T-cell (primary cell): ENCODE measurements around the gene BIRC2. TPM values are rescaled to one million over a fixed set of nuclear protein-coding genes. Genes with fewer than 3 reads are reported as not detected.
A peak's percentile ranks its signal among the peaks of the same experiment; 100 is the strongest.

Experiments used
- ATAC-seq, 4 experiments: fragments of 200-7000 bp in 3 of 4; fragments of 150-1000 bp in 1 of 4; cut with Tn5 transposase; replicated peaks in 1 of 4; 1 replicate in 3 of 4; 2 replicates in 1 of 4; pipeline ENCODE4 v1.10.0; 2021; ENCODE audit warnings: moderate library complexity in 3 of 4, mild to moderate bottlenecking in 2 of 4, moderate number of reproducible peaks in 1 of 4
- CTCF ChIA-PET, 2 donors: fragments of 300-600 bp; sonication (Branson Sonifier 250); formaldehyde crosslinking; loops; one replicate each; lab custom pipeline; 2022; ENCODE audit warnings: antibody characterized with exemption in 2 of 2; lab: Charles Lee
- POLR2A ChIA-PET, 2 donors: fragments of 300-600 bp; sonication (Branson Sonifier 250); formaldehyde crosslinking; loops; one replicate each; lab custom pipeline; 2022; ENCODE audit warnings: antibody characterized with exemption in 2 of 2; lab: Charles Lee
- DNase-seq, 35 experiments: peaks; one replicate each; pipeline versions ENCODE4 v3.0.0 to v3.0.0-alpha.2; 2013 to 2023
- H3K27ac ChIP-seq: one replicate; pipeline ENCODE4 v1.5.1; 2013; ENCODE audit warnings: low read length
- H3K27me3 ChIP-seq, 2 experiments: replicated peaks in 1 of 2; 1 replicate in 1 of 2; 2 replicates in 1 of 2; pipeline versions ENCODE4 v1.6.1 to v1.7.0; 2013; ENCODE audit warnings: low read length in 1 of 2, mixed read lengths in 1 of 2; ENCODE audit not compliant: control insufficient read depth in 2 of 2, insufficient read depth in 2 of 2; ENCODE audit errors: extremely low read depth in 1 of 2
- H3K36me3 ChIP-seq, 2 donors: 1 replicate in 1 of 2; 2 replicates in 1 of 2; pipeline versions ENCODE4 v1.6.1 to v1.7.0; 2013; ENCODE audit warnings: low read length in 1 of 2; ENCODE audit not compliant: control insufficient read depth in 2 of 2, insufficient read depth in 1 of 2; ENCODE audit errors: extremely low read depth in 1 of 2
- H3K4me1 ChIP-seq, 2 experiments: 1 replicate in 1 of 2; 2 replicates in 1 of 2; pipeline versions ENCODE4 v1.6.1 to v1.7.0; 2013; ENCODE audit warnings: low read length in 2 of 2, mixed read lengths in 1 of 2; ENCODE audit not compliant: insufficient read depth in 2 of 2, control insufficient read depth in 1 of 2; ENCODE audit errors: extremely low read depth in 1 of 2
- H3K4me3 ChIP-seq, 2 donors: 1 replicate in 1 of 2; 2 replicates in 1 of 2; pipeline versions ENCODE4 v1.5.1 to v1.7.0; 2013; ENCODE audit warnings: mild to moderate bottlenecking in 2 of 2, low read length in 1 of 2, moderate library complexity in 1 of 2; ENCODE audit not compliant: control insufficient read depth in 1 of 2; ENCODE audit errors: extremely low read depth in 1 of 2
- H3K9me3 ChIP-seq: 2 replicates; pipeline ENCODE4 v1.7.0; 2013
- H3K27ac Mint-ChIP-seq, 2 donors: one replicate each; pipeline ENCODE4 v1.8.0; 2020 to 2021; ENCODE audit warnings: mild to moderate bottlenecking in 2 of 2, mixed read lengths in 2 of 2
- H3K27me3 Mint-ChIP-seq, 2 donors: one replicate each; pipeline ENCODE4 v1.8.0; 2021 to 2022; ENCODE audit warnings: mixed read lengths in 2 of 2
- H3K36me3 Mint-ChIP-seq: one replicate; pipeline ENCODE4 v1.8.0; 2021; ENCODE audit warnings: mixed read lengths
- H3K4me1 Mint-ChIP-seq, 3 donors: one replicate each; pipeline ENCODE4 v1.8.0; 2020 to 2022; ENCODE audit warnings: mixed read lengths in 3 of 3, mild to moderate bottlenecking in 1 of 3
- H3K4me3 Mint-ChIP-seq, 3 donors: one replicate each; pipeline ENCODE4 v1.8.0; 2020 to 2022; ENCODE audit warnings: mild to moderate bottlenecking in 3 of 3, mixed read lengths in 3 of 3, moderate library complexity in 3 of 3
- H3K9me3 Mint-ChIP-seq, 3 donors: one replicate each; pipeline ENCODE4 v1.8.0; 2020 to 2022; ENCODE audit warnings: mixed read lengths in 3 of 3
- WGBS: methylation state at CpG from one replicate; pipeline ENCODE4 v1.1.5; 2013; ENCODE audit warnings: missing lambda C conversion rate; ENCODE audit not compliant: insufficient coverage; 5-methylcytosine and 5-hydroxymethylcytosine counted together
- total RNA-seq, 35 experiments: library from RNA in 6 of 35; stranded (reverse) in 6 of 35; fragments of 120-200 nt in 1 of 35; gene quantifications; one replicate each; pipeline versions ENCODE4 v1.2.1 to v1.2.4 and lab custom pipeline; 2013 to 2026

Gene BIRC2
- total RNA-seq, 5 donors from 2014 or later (not counting 1 experiment from before 2014, with no cell fraction given), result 53.3 to 100 (median 60.8) TPM

GRCh38 chr11:102318469-102318868 is 28.5 kb upstream of the BIRC2 start:
- H3K36me3 Mint-ChIP-seq, result peaks cover 37% of the 10 kb centered on the region
- no peaks in the 10 kb centered on the region for H3K9me3 Mint-ChIP-seq
- ChIA-PET POLR2A (interaction anchor here (0.7 to 1.3 kb wide), 5 partner anchors 11 to 29 kb away, joined by 3 to 11 read pairs (median 4); no protein-coding TSS in a partner anchor), CTCF (interaction anchor here (0.6 to 3.0 kb wide), 22 partner anchors 8 to 91 kb away, joined by 3 to 66 read pairs (median 5); no protein-coding TSS in a partner anchor)
- DNase-seq (peak in 34 of 35 experiments; percentile 26 to 74 (median 52)), ATAC-seq (peak; percentile 3 to 33 (median 24))
- Histone ChIP-seq H3K4me3 (peak overlapping the region; percentile 63 to 75), H3K36me3 (peaks cover 0 to 2% of the 10 kb centered on the region in 2 donors), H3K4me1 (peaks cover 24 to 43% of the 10 kb centered on the region in 2 experiments), H3K9me3 (no peaks in the 10 kb centered on the region), H3K27me3 (no peaks in the 10 kb centered on the region), H3K27ac (peak overlapping the region; percentile 95)
- H3K27ac Mint-ChIP-seq, result peak overlapping the region; percentile 97 to 98
- WGBS, result 13% methylated on average over 1 of the region's 1 CpG
- H3K4me3 Mint-ChIP-seq, result peak overlapping the region; percentile 89 to 95 (median 93)
- H3K4me1 Mint-ChIP-seq, result peaks cover 64 to 84% (median 76%) of the 10 kb centered on the region in 3 donors
- H3K27me3 Mint-ChIP-seq, result no peaks in the 10 kb centered on the region

GRCh38 chr11:102319544-102319943 is 27.5 kb upstream of the BIRC2 start:
- H3K4me3 ChIP-seq, result peak overlapping the region; percentile 55 to 63
- Mint-ChIP-seq H3K4me1 (peaks cover 65 to 81% (median 77%) of the 10 kb centered on the region in 3 donors), H3K9me3 (no peaks in the 10 kb centered on the region), H3K36me3 (peaks cover 43% of the 10 kb centered on the region), H3K4me3 (peak overlapping the region; percentile 89 to 95 (median 93)), H3K27me3 (no peaks in the 10 kb centered on the region), H3K27ac (peak overlapping the region; percentile 97 to 98)
- WGBS, result 11% methylated on average over 2 of the region's 2 CpGs
- ChIA-PET CTCF (interaction anchor here (0.6 to 3.2 kb wide), 6 partner anchors 12 to 51 kb away, joined by 3 to 45 read pairs (median 6); no protein-coding TSS in a partner anchor), POLR2A (interaction anchor here (0.7 to 1.2 kb wide), 3 partner anchors 12 to 103 kb away, joined by 3 to 4 read pairs (median 3); no protein-coding TSS in a partner anchor)
- H3K27ac ChIP-seq, result peak overlapping the region; percentile 95
- ATAC-seq (no peak), DNase-seq (no peak)
- no peaks in the 10 kb centered on the region for H3K27me3 ChIP-seq
- peaks cover 27 to 35% of the 10 kb centered on the region in 2 experiments for H3K4me1 ChIP-seq
- no peaks in the 10 kb centered on the region for H3K9me3 ChIP-seq
- H3K36me3 ChIP-seq, result peaks cover 0 to 9% of the 10 kb centered on the region in 2 donors

GRCh38 chr11:102320188-102320587 is 26.8 kb upstream of the BIRC2 start:
- H3K36me3 ChIP-seq, result peaks cover 0 to 15% of the 10 kb centered on the region in 2 donors
- H3K4me3 ChIP-seq, result peak overlapping the region; percentile 7 to 63
- ChIA-PET POLR2A (interaction anchor here in 1 of 2 donors (1.2 kb wide), 1 partner anchor 12 kb away, joined by 3 read pairs; no protein-coding TSS in a partner anchor), CTCF (interaction anchor here (0.6 to 3.2 kb wide), 6 partner anchors 13 to 52 kb away, joined by 3 to 45 read pairs (median 14); no protein-coding TSS in a partner anchor)
- no peak for DNase-seq
- no peaks in the 10 kb centered on the region for H3K27me3 Mint-ChIP-seq
- peaks cover 48% of the 10 kb centered on the region for H3K36me3 Mint-ChIP-seq
- H3K4me1 ChIP-seq, result peaks cover 27 to 40% of the 10 kb centered on the region in 2 experiments
- H3K27ac ChIP-seq, result peak overlapping the region; percentile 95
- no peaks in the 10 kb centered on the region for H3K9me3 ChIP-seq
- H3K9me3 Mint-ChIP-seq, result no peaks in the 10 kb centered on the region
- H3K4me1 Mint-ChIP-seq, result peaks cover 67 to 77% (median 76%) of the 10 kb centered on the region in 3 donors
- H3K4me3 Mint-ChIP-seq, result peak overlapping the region; percentile 89 to 95 (median 93)
- H3K27ac Mint-ChIP-seq, result peak overlapping the region; percentile 97 to 98
- no peak for ATAC-seq
- no peaks in the 10 kb centered on the region for H3K27me3 ChIP-seq

- peak overlapping the region; percentile 97 to 98 for H3K27ac Mint-ChIP-seq
- DNase-seq (peak in 1 of 35 experiments; percentile 22), ATAC-seq (no peak)
- Histone ChIP-seq H3K27ac (peak overlapping the region; percentile 95), H3K4me1 (peaks cover 27 to 38% of the 10 kb centered on the region in 2 experiments), H3K4me3 (peak overlapping the region in 1 of 2 donors; percentile 63), H3K9me3 (no peaks in the 10 kb centered on the region), H3K36me3 (peaks cover 0 to 19% of the 10 kb centered on the region in 2 donors), H3K27me3 (no peaks in the 10 kb centered on the region)
- H3K27me3 Mint-ChIP-seq, result no peaks in the 10 kb centered on the region
- H3K9me3 Mint-ChIP-seq, result no peaks in the 10 kb centered on the region
- peak overlapping the region; percentile 89 to 95 (median 93) for H3K4me3 Mint-ChIP-seq
- peaks cover 62 to 73% (median 72%) of the 10 kb centered on the region in 3 donors for H3K4me1 Mint-ChIP-seq
- H3K36me3 Mint-ChIP-seq, result peaks cover 51% of the 10 kb centered on the region
- POLR2A ChIA-PET, result interaction anchor here (0.6 to 1.2 kb wide), 3 partner anchors 13 to 135 kb away, joined by 3 to 13 read pairs (median 4); no protein-coding TSS in a partner anchor
- CTCF ChIA-PET, result interaction anchor here (0.6 to 3.2 kb wide), 8 partner anchors 9 to 52 kb away, joined by 3 to 45 read pairs (median 4); no protein-coding TSS in a partner anchor
These were observed 26.3 kb upstream of the BIRC2 start for GRCh38 chr11:102320679-102321078.

GRCh38 chr11:102322560-102322959 is 24.5 kb upstream of the BIRC2 start:
- Mint-ChIP-seq H3K27ac (peak overlapping the region; percentile 78 to 92), H3K4me1 (peaks cover 59 to 70% (median 61%) of the 10 kb centered on the region in 3 donors), H3K36me3 (peaks cover 64% of the 10 kb centered on the region), H3K27me3 (no peaks in the 10 kb centered on the region), H3K4me3 (peak overlapping the region; percentile 71 to 78 (median 76)), H3K9me3 (no peaks in the 10 kb centered on the region)
- H3K4me1 ChIP-seq, result peaks cover 23 to 36% of the 10 kb centered on the region in 2 experiments
- no peaks in the 10 kb centered on the region for H3K9me3 ChIP-seq
- peak in 1 of 35 experiments; percentile 67 for DNase-seq
- peak overlapping the region; percentile 54 for H3K27ac ChIP-seq
- POLR2A ChIA-PET, result interaction anchor here (0.8 to 1.6 kb wide), 3 partner anchors 22 to 29 kb away, joined by 3 to 5 read pairs (median 4); no protein-coding TSS in a partner anchor
- H3K36me3 ChIP-seq, result peaks cover 0 to 37% of the 10 kb centered on the region in 2 donors
- no peaks in the 10 kb centered on the region for H3K27me3 ChIP-seq
- WGBS, result 0% methylated on average over 1 of the region's 2 CpGs
- ATAC-seq, result no peak
- H3K4me3 ChIP-seq, result peak overlapping the region in 1 of 2 donors; percentile 6
- CTCF ChIA-PET, result interaction anchor here (0.7 to 3.2 kb wide), 8 partner anchors 12 to 35 kb away, joined by 3 to 45 read pairs (median 4); no protein-coding TSS in a partner anchor

- H3K27me3 Mint-ChIP-seq, result no peaks in the 10 kb centered on the region
- CTCF ChIA-PET, result interaction anchor here (0.9 to 2.3 kb wide), 3 partner anchors 16 to 37 kb away, joined by 3 to 9 read pairs (median 3); no protein-coding TSS in a partner anchor
- no CpG with 5 or more reads among the region's 1 CpG for WGBS
- ATAC-seq (no peak), DNase-seq (no peak)
- Histone ChIP-seq H3K4me3 (no peak overlapping the region), H3K27me3 (no peaks in the 10 kb centered on the region), H3K9me3 (no peaks in the 10 kb centered on the region), H3K36me3 (peaks cover 0 to 48% of the 10 kb centered on the region in 2 donors), H3K27ac (peak overlapping the region; percentile 54), H3K4me1 (peaks cover 20 to 32% of the 10 kb centered on the region in 2 experiments)
- H3K27ac Mint-ChIP-seq, result peak overlapping the region; percentile 52 to 57
- peaks cover 53 to 71% (median 61%) of the 10 kb centered on the region in 3 donors for H3K4me1 Mint-ChIP-seq
- peaks cover 63% of the 10 kb centered on the region for H3K36me3 Mint-ChIP-seq
- H3K4me3 Mint-ChIP-seq, result no peak overlapping the region
- POLR2A ChIA-PET, result interaction anchor here in 1 of 2 donors (1.0 kb wide), 1 partner anchor 15 kb away, joined by 4 read pairs; no protein-coding TSS in a partner anchor
- H3K9me3 Mint-ChIP-seq, result no peaks in the 10 kb centered on the region
These were observed 23.3 kb upstream of the BIRC2 start for GRCh38 chr11:102323542-102324251.
